ENCODE data around the gene MRTFA.

GRCh38 chr22:40585310-40585751 is 51.2 kb downstream of the MRTFA start:
- no peak for TF ChIP-seq CTCF (IDR thresholded peaks at IDR 0.05)
- TF ChIP-seq ZFX (IDR thresholded peaks at IDR 0.05; ENCODE audit: borderline replicate concordance): no peak

Data from 22Rv1 (cell line).